Lung (tissue), 12 donors: Measurements from ENCODE around the gene TTLL9. TPM values are rescaled to one million over a fixed set of nuclear protein-coding genes. Genes with fewer than 3 reads are reported as not detected.

ENCODE experiments used
- ATAC-seq: fragments of 200-7000 bp; cut with Tn5 transposase; one replicate; pipeline ENCODE4 v1.9.1; 2020; ENCODE audit warnings: moderate number of reproducible peaks; ENCODE audit not compliant: insufficient read depth, low FRiP score
- DNase-seq, 3 donors: peaks; one replicate each; pipeline ENCODE4 v3.0.0-alpha.2; 2013 to 2017
- H3K27ac ChIP-seq, 2 donors: one replicate each; pipeline ENCODE4 v1.5.1; 2013; ENCODE audit warnings: mild to moderate bottlenecking in 2 of 2, moderate library complexity in 2 of 2, control low read depth in 1 of 2, inconsistent platforms in 1 of 2, low read depth in 1 of 2, low read length in 1 of 2
- H3K27me3 ChIP-seq, 3 donors: one replicate each; pipeline ENCODE4 v1.5.1; 2013; ENCODE audit warnings: low read length in 2 of 3; ENCODE audit not compliant: control insufficient read depth in 3 of 3, insufficient read depth in 3 of 3
- H3K36me3 ChIP-seq, 4 donors: one replicate each; pipeline ENCODE4 v1.5.1; 2013; ENCODE audit warnings: low read length in 4 of 4, mild to moderate bottlenecking in 1 of 4, moderate library complexity in 1 of 4; ENCODE audit not compliant: control insufficient read depth in 4 of 4, insufficient read depth in 4 of 4
- H3K4me1 ChIP-seq, 5 donors: one replicate each; pipeline ENCODE4 v1.5.1; 2013; ENCODE audit warnings: low read length in 5 of 5, mild to moderate bottlenecking in 2 of 5, moderate library complexity in 1 of 5; ENCODE audit not compliant: control insufficient read depth in 5 of 5, insufficient read depth in 5 of 5
- H3K4me3 ChIP-seq: one replicate; pipeline ENCODE4 v1.5.1; 2013; ENCODE audit warnings: mild to moderate bottlenecking, control low read depth, moderate library complexity
- H3K9ac ChIP-seq, 2 donors: one replicate each; pipeline ENCODE4 v1.5.1; 2013; ENCODE audit warnings: low read length in 2 of 2, control low read depth in 1 of 2; ENCODE audit not compliant: insufficient read depth in 1 of 2
- H3K9me3 ChIP-seq, 4 donors: one replicate each; pipeline ENCODE4 v1.5.1; 2013; ENCODE audit warnings: low read length in 3 of 4, mild to moderate bottlenecking in 1 of 4, moderate library complexity in 1 of 4; ENCODE audit not compliant: control insufficient read depth in 4 of 4, insufficient read depth in 3 of 4
- WGBS, 2 donors: extraction: QIAGEN DNeasy Blood & Tissue Kit; methylation state at CpG; one replicate each; pipeline ENCODE4 v1.1.7; 2013; 5-methylcytosine and 5-hydroxymethylcytosine counted together
- polyA plus RNA-seq, 2 donors: library from polyadenylated mRNA; stranded (reverse); fragments of 200-250 nt; gene quantifications; one replicate each; pipeline ENCODE4 v1.2.1, GENCODE V29; 2013
- total RNA-seq, 2 donors: library from RNA; depleted of rRNA in 1 of 2; stranded (reverse); fragments of >200 nt in 1 of 2; gene quantifications; one replicate each; pipeline ENCODE4 v1.2.1, GENCODE V29; 2014 to 2021
- TF ChIP-seq, protein P1 (sequence below): IDR thresholded peaks from 2 replicates; pipeline ENCODE4 v1.5.1; 2012; ENCODE audit warnings: mild to moderate bottlenecking; ENCODE audit errors: control extremely low read depth, extremely low read depth
- donor health status: control.
- donor health status: control.
- donor health status: Bipolar disorder and iron deficiency.
- donor health status: healthy.
- donor health status: DM: yes; HTN: yes; CAD: no.

TTLL9 gene
- total and polyA plus RNA-seq, 4 donors: 1.9 to 8.9 (median 4.8) TPM

DNA sequence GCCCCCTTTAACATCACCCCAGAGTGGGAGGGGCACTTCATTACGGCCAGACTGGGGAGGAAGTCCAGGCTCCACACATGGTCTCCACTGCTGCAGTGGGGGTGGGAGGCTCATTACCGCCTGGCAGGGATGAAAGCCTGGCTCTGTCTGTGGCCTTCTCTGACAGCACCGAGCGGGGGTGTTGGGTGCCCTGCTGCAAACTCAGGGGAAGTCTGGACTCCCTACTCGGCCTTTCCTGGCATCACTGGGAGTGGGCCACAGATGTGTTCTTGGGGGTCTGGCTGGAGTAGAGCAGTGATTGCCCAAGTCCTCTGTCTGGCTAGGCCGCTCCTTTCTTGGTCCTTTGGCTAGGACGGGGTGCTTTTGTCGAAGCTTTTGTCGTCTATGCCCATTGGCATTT is 27.1 kb downstream of the TTLL9 start:
- DNase-seq (no peak), ATAC-seq (no peak)
- TF ChIP-seq, protein P1, sequence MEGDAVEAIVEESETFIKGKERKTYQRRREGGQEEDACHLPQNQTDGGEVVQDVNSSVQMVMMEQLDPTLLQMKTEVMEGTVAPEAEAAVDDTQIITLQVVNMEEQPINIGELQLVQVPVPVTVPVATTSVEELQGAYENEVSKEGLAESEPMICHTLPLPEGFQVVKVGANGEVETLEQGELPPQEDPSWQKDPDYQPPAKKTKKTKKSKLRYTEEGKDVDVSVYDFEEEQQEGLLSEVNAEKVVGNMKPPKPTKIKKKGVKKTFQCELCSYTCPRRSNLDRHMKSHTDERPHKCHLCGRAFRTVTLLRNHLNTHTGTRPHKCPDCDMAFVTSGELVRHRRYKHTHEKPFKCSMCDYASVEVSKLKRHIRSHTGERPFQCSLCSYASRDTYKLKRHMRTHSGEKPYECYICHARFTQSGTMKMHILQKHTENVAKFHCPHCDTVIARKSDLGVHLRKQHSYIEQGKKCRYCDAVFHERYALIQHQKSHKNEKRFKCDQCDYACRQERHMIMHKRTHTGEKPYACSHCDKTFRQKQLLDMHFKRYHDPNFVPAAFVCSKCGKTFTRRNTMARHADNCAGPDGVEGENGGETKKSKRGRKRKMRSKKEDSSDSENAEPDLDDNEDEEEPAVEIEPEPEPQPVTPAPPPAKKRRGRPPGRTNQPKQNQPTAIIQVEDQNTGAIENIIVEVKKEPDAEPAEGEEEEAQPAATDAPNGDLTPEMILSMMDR: no peak
- H3K4me1 ChIP-seq: peaks cover 0 to 2% (median 0%) of the 10 kb centered on the region in 5 donors
- 84 to 91% methylated on average over 9 of the region's 9 CpGs for WGBS, 2 donors
- no peaks in the 10 kb centered on the region for H3K9me3 ChIP-seq
- no peak overlapping the region for H3K9ac ChIP-seq
- no peaks in the 10 kb centered on the region for H3K27me3 ChIP-seq
- no peak overlapping the region for H3K27ac ChIP-seq
- H3K4me3 ChIP-seq: no peak overlapping the region
- no peaks in the 10 kb centered on the region for H3K36me3 ChIP-seq

DNA sequence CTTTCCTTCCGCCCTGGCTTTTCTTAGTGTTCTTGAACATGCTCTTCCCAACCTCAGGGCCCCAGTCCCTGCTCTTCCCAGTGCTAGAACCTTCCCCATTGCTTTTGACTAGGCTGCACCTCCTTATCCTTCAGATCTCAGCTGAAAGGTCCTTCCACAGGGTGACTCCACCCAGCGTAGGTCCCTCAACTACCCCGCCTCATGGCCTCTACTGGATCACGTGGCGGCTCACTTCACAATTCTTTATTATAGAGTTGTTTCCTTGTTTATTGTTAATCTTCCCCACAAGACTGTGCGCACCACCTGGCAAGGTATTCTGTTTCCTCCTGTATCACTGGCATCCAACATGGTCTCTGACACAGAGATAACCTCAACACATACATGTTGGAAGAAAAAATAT is 31.2 kb downstream of the TTLL9 start:
- ATAC-seq: no peak
- 83 to 90% methylated on average over 6 of the region's 6 CpGs for WGBS, 2 donors

DNA sequence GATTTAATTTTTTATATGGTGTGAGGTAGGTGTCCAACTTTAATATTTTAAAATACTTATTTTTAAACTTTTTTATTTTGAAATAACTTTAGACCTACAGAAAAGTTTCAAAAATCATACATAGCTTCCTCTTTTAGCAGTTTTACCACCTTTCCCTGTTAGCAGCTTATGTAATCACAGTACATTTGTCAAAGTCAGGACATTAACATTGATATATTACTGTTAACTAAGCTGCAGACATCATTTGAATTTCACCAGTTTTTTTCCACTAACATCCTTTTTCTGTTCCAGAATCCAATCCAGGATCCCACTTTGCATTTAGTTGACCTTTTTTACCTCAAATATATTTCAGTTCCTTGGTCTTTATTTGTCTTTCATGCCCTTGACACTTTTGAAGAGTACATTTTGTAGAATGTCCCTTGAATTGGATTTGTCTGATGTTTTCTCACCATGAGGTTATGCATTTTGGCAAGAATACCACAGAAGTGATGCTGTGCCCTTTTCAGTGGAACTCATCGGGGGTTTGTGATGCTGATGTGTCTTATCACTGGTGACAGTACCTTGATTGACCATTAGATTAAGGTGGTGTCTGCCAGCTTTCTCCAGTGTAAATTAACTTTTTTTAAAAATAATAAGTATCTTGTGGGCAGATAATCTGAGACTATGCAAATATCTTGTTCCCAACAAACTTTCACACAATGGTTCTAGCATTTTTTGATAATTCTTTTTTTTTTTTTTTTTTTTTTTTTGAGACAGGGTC is 33.4 kb downstream of the TTLL9 start:
- DNase-seq: no peak
- TF ChIP-seq, protein P1: no peak
- no peaks in the 10 kb centered on the region for H3K27me3 ChIP-seq
- 21 to 43% methylated on average over 1 of the region's 1 CpG for WGBS, 2 donors
- H3K27ac ChIP-seq: no peak overlapping the region
- ATAC-seq: no peak
- H3K36me3 ChIP-seq: no peaks in the 10 kb centered on the region
- H3K4me3 ChIP-seq: no peak overlapping the region
- no peaks in the 10 kb centered on the region for H3K9me3 ChIP-seq
- no peak overlapping the region for H3K9ac ChIP-seq
- H3K4me1 ChIP-seq: no peaks in the 10 kb centered on the region

More for the DNA sequence above, 31.2 kb downstream of the TTLL9 start:
- no peak overlapping the region for H3K9ac ChIP-seq
- DNase-seq: no peak
- no peaks in the 10 kb centered on the region for H3K4me1 ChIP-seq
- H3K27ac ChIP-seq: no peak overlapping the region
- no peaks in the 10 kb centered on the region for H3K27me3 ChIP-seq
- no peaks in the 10 kb centered on the region for H3K36me3 ChIP-seq
- no peak overlapping the region for H3K4me3 ChIP-seq
- TF ChIP-seq, protein P1: no peak
- H3K9me3 ChIP-seq: no peaks in the 10 kb centered on the region

DNA sequence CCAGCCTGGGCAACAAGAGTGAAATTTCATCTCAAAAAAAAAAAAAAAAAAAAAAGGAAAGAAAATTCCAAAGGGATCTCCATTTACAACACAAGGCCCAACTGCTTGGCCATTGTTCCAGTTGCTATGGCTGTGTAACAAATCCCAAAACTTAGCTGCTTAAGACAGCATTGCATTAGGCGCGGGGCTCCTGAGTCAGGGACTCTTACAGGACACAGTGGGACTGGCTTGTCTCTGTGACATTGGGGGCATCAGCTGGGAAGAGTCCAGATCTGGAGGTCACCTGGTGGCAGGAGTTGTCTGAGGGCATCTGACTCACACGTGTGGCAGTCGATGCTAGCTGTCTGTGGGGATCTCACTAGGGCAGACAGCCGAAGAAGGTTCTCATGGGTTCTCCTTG is 35.6 kb downstream of the TTLL9 start:
- no peaks in the 10 kb centered on the region for H3K4me1 ChIP-seq

More for the DNA sequence above, 35.6 kb downstream of the TTLL9 start:
- ATAC-seq (no peak), DNase-seq (no peak)
- no peak overlapping the region for H3K27ac ChIP-seq
- no peak overlapping the region for H3K4me3 ChIP-seq
- TF ChIP-seq, protein P1: no peak
- no peak overlapping the region for H3K9ac ChIP-seq
- H3K36me3 ChIP-seq: no peaks in the 10 kb centered on the region
- H3K27me3 ChIP-seq: no peaks in the 10 kb centered on the region
- 68 to 89% methylated on average over 5 of the region's 5 CpGs for WGBS, 2 donors
- no peaks in the 10 kb centered on the region for H3K9me3 ChIP-seq
